GM13977 (cell line): ENCODE results near the gene TCERG1L.

Experiments
- DNase-seq: peaks from one replicate; pipeline ENCODE4 v3.0.0; 2012; ENCODE audit warnings: low spot score
- CTCF ChIP-seq: IDR thresholded peaks from 2 replicates; pipeline ENCODE4 v1.5.1; 2012; ENCODE audit warnings: mild to moderate bottlenecking, control low read depth; ENCODE audit not compliant: insufficient read depth; ENCODE audit errors: extremely low read depth, missing control alignments
- in situ Hi-C: fragments of 300-500 bp; cut with MboI; formaldehyde crosslinking; loops from one replicate; pipeline ENCODE4 v1.12.0; 2022; ENCODE audit warnings: low sequenced_read_pairs, low pct_unique_long_range_greater_than_20kb, mixed read lengths, inconsistent platforms; ENCODE audit not compliant: unreplicated experiment

Gene TCERG1L

GRCh38 chr10:131093346-131093745 is 218.2 kb downstream of the TCERG1L start:
- no peak for DNase-seq
- TF ChIP-seq CTCF, result no peak
- in situ Hi-C loops, result no loop called here

GRCh38 chr10:131092876-131093275 is 218.6 kb downstream of the TCERG1L start:
- DNase-seq, result no peak
- TF ChIP-seq CTCF, result no peak
- in situ Hi-C loops, result no loop called here

- no peak for DNase-seq
- TF ChIP-seq CTCF, result no peak
- in situ Hi-C loops, result no loop called here
Observed at GRCh38 chr10:131092386-131092785, 219.1 kb downstream of the TCERG1L start.

- TF ChIP-seq CTCF, result no peak
- in situ Hi-C loops, result no loop called here
- DNase-seq, result no peak
Observed at GRCh38 chr10:131091682-131092081, 219.8 kb downstream of the TCERG1L start.

GRCh38 chr10:131090761-131091661 is 220.5 kb downstream of the TCERG1L start:
- in situ Hi-C loops, result no loop called here
- TF ChIP-seq CTCF, result no peak

GRCh38 chr10:131089861-131090260 is 221.7 kb downstream of the TCERG1L start:
- in situ Hi-C loops, result no loop called here
- TF ChIP-seq CTCF, result no peak

More at GRCh38 chr10:131090761-131091661, 220.5 kb downstream of the TCERG1L start:
- no peak for DNase-seq

GRCh38 chr10:131089150-131089549 is 222.4 kb downstream of the TCERG1L start:
- in situ Hi-C loops, result no loop called here
- no peak for DNase-seq
- TF ChIP-seq CTCF, result no peak

More at GRCh38 chr10:131089861-131090260, 221.7 kb downstream of the TCERG1L start:
- DNase-seq, result no peak
